Measurements from ENCODE around the gene SAFB.

Gene SAFB

GRCh38 chr19:5651361-5651760, 28.5 kb downstream of the SAFB start:
- TF ChIP-seq CTCF (IDR thresholded peaks at IDR 0.05) (no peak), ZFX (IDR thresholded peaks at IDR 0.05; ENCODE audit: borderline replicate concordance) (no peak)
- no peak overlapping the region for H3K27ac ChIP-seq

DNA sequence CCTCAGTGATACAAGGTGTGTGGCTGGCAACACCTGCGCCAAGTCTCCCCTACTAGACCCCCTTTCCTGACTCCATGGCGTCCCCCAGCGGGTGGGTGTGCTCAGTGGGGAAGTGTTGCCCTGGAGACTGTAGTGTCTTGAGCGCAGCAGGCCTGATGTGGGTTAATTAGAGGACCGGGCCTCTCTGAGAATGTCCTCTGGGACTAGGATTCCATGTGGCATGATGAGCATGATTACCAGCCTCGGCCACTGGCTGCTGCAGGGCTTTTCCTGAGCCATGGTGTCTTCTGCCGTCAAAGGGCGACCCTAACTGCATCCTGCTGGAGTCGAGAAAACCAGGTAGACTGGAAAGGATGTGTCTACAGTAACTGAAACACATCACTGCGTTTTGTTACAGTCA, 29.4 kb downstream of the SAFB start:
- H3K27ac ChIP-seq: no peak overlapping the region
- TF ChIP-seq CTCF (IDR thresholded peaks at IDR 0.05) (no peak), ZFX (IDR thresholded peaks at IDR 0.05; ENCODE audit: borderline replicate concordance) (no peak)

DNA sequence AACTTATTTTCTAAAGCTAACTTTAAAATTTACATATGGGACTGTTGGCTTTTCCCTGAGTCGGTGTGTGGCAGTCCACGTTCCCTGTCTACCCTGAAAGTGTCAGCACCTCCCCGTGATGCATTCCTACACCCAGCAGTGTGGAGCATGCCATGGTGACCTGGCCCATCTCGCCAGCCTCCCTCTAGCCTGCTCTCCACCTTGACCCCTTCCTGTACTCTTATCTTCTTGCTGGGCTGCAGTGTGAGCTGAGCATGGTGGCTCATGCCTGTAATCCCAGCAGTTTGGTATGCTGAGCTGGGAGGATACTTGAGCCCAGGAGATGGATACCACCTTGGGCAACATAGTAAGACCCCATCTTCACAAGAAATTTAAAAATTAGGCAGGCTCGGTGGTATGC, 32.0 kb downstream of the SAFB start:
- H3K27ac ChIP-seq: no peak overlapping the region
- TF ChIP-seq CTCF (IDR thresholded peaks at IDR 0.05) (no peak), ZFX (IDR thresholded peaks at IDR 0.05; ENCODE audit: borderline replicate concordance) (no peak)

GRCh38 chr19:5655412-5655811, 32.5 kb downstream of the SAFB start:
- H3K27ac ChIP-seq: no peak overlapping the region
- TF ChIP-seq CTCF (IDR thresholded peaks at IDR 0.05) (no peak), ZFX (IDR thresholded peaks at IDR 0.05; ENCODE audit: borderline replicate concordance) (no peak)

GRCh38 chr19:5661483-5661882, 38.6 kb downstream of the SAFB start:
- no peak for TF ChIP-seq CTCF (IDR thresholded peaks at IDR 0.05)
- no peak for TF ChIP-seq ZFX (IDR thresholded peaks at IDR 0.05; ENCODE audit: borderline replicate concordance)
- no peak overlapping the region for H3K27ac ChIP-seq

DNA sequence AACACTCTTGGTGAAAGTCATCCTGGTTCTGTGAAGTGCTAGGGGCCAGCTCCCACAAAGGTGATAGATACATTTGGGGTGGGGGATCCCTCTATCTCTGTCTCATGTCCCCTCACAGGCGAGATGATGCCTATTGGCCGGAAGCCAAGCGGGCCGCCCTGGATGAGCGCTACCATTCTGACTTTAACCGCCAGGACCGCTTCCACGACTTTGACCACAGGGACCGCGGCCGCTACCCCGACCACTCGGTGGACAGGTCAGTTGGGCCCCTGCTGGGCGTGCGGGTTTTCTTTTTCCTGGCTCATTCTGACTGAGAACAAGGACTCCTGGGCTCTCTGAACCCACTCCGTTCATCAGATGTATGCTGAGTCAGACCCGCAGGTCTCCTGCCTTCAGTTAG, 41.0 kb downstream of the SAFB start:
- TF ChIP-seq CTCF (IDR thresholded peaks at IDR 0.05) (no peak), ZFX (IDR thresholded peaks at IDR 0.05; ENCODE audit: borderline replicate concordance) (no peak)
- no peak overlapping the region for H3K27ac ChIP-seq

DNA sequence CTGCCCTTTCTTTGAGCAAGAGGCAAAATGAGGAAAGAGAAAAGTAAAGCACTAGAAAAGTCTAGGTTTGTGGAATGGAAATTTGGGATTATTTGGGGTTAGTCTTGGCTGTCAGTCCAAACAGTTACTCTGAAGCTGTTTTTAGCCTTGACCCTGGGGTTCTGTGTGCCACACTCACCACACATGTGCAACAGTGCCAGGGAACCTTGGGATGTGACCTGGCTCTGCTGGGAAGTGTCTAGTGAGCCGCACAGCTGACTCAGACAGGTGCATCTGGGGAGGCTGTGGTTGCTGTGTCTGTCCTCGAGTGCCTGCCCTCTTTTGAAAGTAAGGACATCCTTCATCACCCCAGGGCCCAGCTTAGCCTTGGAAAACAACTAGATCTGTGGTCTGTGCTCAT, 41.6 kb downstream of the SAFB start:
- no peak overlapping the region for H3K27ac ChIP-seq
- TF ChIP-seq ZFX (IDR thresholded peaks at IDR 0.05; ENCODE audit: borderline replicate concordance) (no peak), CTCF (IDR thresholded peaks at IDR 0.05) (no peak)
